Panc1 (cell line): ENCODE data around the gene APP. TPM values are rescaled to one million over a fixed set of nuclear protein-coding genes. Genes with fewer than 3 reads are reported as not detected.

Experiments
- ATAC-seq: fragments of 200-7000 bp; cut with Tn5 transposase; 2 replicates; pipeline ENCODE4 v1.9.1; 2020; ENCODE audit warnings: mild to moderate bottlenecking, moderate library complexity
- BruUV-seq: library from RNA; stranded (reverse); fragments of 400-500 nt; replicated peaks from 2 replicates; lab custom pipeline; 2021; lab: Mats Ljungman, UMichigan
- CTCF ChIA-PET: fragments of 300-600 bp; sonication (Branson Sonifier 250); formaldehyde crosslinking; loops from one replicate; lab custom pipeline; 2022; ENCODE audit warnings: antibody characterized with exemption; lab: Charles Lee
- POLR2A ChIA-PET: fragments of 300-600 bp; sonication (Branson Sonifier 250); formaldehyde crosslinking; loops from one replicate; lab custom pipeline; 2022; ENCODE audit warnings: antibody characterized with exemption; lab: Charles Lee
- DNase-seq: peaks from one replicate; pipeline ENCODE4 v3.0.0-alpha.2; 2010; ENCODE audit warnings: low read depth, low spot score
- H3K27ac ChIP-seq: 2 replicates; pipeline ENCODE4 v1.5.1; 2011; ENCODE audit warnings: mild to moderate bottlenecking, low read length, inconsistent platforms
- H3K27me3 ChIP-seq: fragments of 200-500 bp; sonication (Bioruptor generic); 2 replicates; pipeline ENCODE4 v1.6.0; 2014; ENCODE audit warnings: low read length, inconsistent platforms; ENCODE audit not compliant: control insufficient read depth, insufficient read depth
- H3K36me3 ChIP-seq: fragments of 200-500 bp; sonication (Bioruptor generic); 2 replicates; pipeline ENCODE4 v1.5.1; 2014; ENCODE audit warnings: inconsistent platforms, mild to moderate bottlenecking, low read length, moderate library complexity; ENCODE audit not compliant: control insufficient read depth, insufficient read depth
- H3K4me1 ChIP-seq: 2 replicates; pipeline ENCODE4 v1.5.1; 2011; ENCODE audit warnings: inconsistent platforms, mild to moderate bottlenecking, low read length, moderate library complexity; ENCODE audit not compliant: control insufficient read depth, insufficient read depth
- H3K4me3 ChIP-seq, 2 experiments: 2 replicates each; pipeline ENCODE4 v1.5.1; 2011 to 2012; ENCODE audit warnings: low read depth in 2 of 2, low read length in 2 of 2, mild to moderate bottlenecking in 2 of 2, inconsistent platforms in 1 of 2, moderate library complexity in 1 of 2
- H3K9me3 ChIP-seq: fragments of 200-500 bp; sonication (Bioruptor generic); 2 replicates; pipeline ENCODE4 v1.5.1; 2014; ENCODE audit warnings: low read depth, mild to moderate bottlenecking, inconsistent platforms, low read length, moderate library complexity; ENCODE audit not compliant: control insufficient read depth, insufficient read depth
- CTCF ChIP-seq: fragments of 450-650 bp; IDR thresholded peaks from 2 replicates; pipeline ENCODE4 v1.5.1; 2017; ENCODE audit warnings: mild to moderate bottlenecking
- POLR2AphosphoS5 ChIP-seq: IDR thresholded peaks from 2 replicates; pipeline ENCODE4 v1.6.1; 2012; ENCODE audit warnings: mild to moderate bottlenecking, low read depth, low read length, moderate library complexity
- REST ChIP-seq, 2 experiments: IDR thresholded peaks; 2 replicates each; pipeline ENCODE4 v1.6.1; 2011 to 2012; ENCODE audit warnings: low read depth in 2 of 2, control low read depth in 1 of 2, low read length in 1 of 2, mild to moderate bottlenecking in 1 of 2, moderate library complexity in 1 of 2; ENCODE audit not compliant: insufficient read depth in 1 of 2
- SIN3A ChIP-seq: IDR thresholded peaks from 2 replicates; pipeline ENCODE4 v1.6.1; 2012; ENCODE audit warnings: low read depth, mild to moderate bottlenecking, low read length, moderate library complexity, borderline replicate concordance; ENCODE audit not compliant: insufficient read depth
- in situ Hi-C: cut with HindIII; loops from 2 replicates; pipeline ENCODE4 v1.10.0; 2016; ENCODE audit warnings: low sequenced_read_pairs, low pct_unique_long_range_greater_than_20kb
- intact Hi-C: fragments of 100-400 bp; cut with micrococcal nuclease; formaldehyde crosslinking; loops from one replicate; pipeline ENCODE4 v1.10.0; 2022; ENCODE audit not compliant: unreplicated experiment
- total RNA-seq: library from RNA; stranded (reverse); gene quantifications from one replicate; pipeline ENCODE4 v1.2.1, GENCODE V29; 2021; ENCODE audit not compliant: unreplicated experiment

The APP gene
- total RNA-seq, 1 experiment from 2014 or later, result 542 TPM

GRCh38 chr21:26047279-26047967, 123.1 kb downstream of the APP start:
- Histone ChIP-seq H3K4me3 (no peak overlapping the region), H3K27me3 (no peaks in the 10 kb centered on the region), H3K9me3 (no peaks in the 10 kb centered on the region), H3K4me1 (no peaks in the 10 kb centered on the region), H3K36me3 (peaks cover 22% of the 10 kb centered on the region), H3K27ac (no peak overlapping the region)
- no TSS peak for BruUV-seq
- no peak for ATAC-seq
- CTCF ChIA-PET, result no interaction called here
- TF ChIP-seq CTCF (no peak), REST (IDR thresholded peaks at IDR 0.05; ENCODE audit: insufficient read depth in 1 of 2, low read depth in 2 of 2, low read length in 1 of 2) (no peak), SIN3A (no peak), POLR2AphosphoS5 (no peak)
- intact Hi-C loops, result no loop called here
- POLR2A ChIA-PET, result no interaction called here
- DNase-seq, result no peak
- in situ Hi-C loops, result no loop called here

GRCh38 chr21:26043891-26044290, 126.7 kb downstream of the APP start:
- in situ Hi-C loops, result no loop called here
- H3K4me3 ChIP-seq, result no peak overlapping the region
- no peak for DNase-seq
- no TSS peak for BruUV-seq
- no peaks in the 10 kb centered on the region; the same call in 1 of the 2 replicates for H3K4me1 ChIP-seq
- H3K27me3 ChIP-seq, result no peaks in the 10 kb centered on the region
- CTCF ChIA-PET, result no interaction called here
- ATAC-seq, result no peak
- POLR2A ChIA-PET, result no interaction called here
- TF ChIP-seq POLR2AphosphoS5, result no peak
- TF ChIP-seq REST (IDR thresholded peaks at IDR 0.05; ENCODE audit: insufficient read depth in 1 of 2, low read depth in 2 of 2, low read length in 1 of 2), result no peak
- intact Hi-C loops, result no loop called here
- peaks cover 5% of the 10 kb centered on the region; the same call in 1 of the 2 replicates for H3K36me3 ChIP-seq
- no peak overlapping the region for H3K27ac ChIP-seq
- no peaks in the 10 kb centered on the region for H3K9me3 ChIP-seq
